OCI-LY3 (cell line): Measurements from ENCODE around the gene OSBPL2.

Experiments
- H2AFZ ChIP-seq: fragments of 200-600, 300-600 bp; shearing (Covaris generic); 2 replicates; pipeline ENCODE4 v1.6.0; 2014; ENCODE audit warnings: antibody characterized with exemption, low read depth, low read length
- H3K27ac ChIP-seq: fragments of 200-600, 300-600 bp; sonication (generic); 2 replicates; pipeline ENCODE4 v1.5.1; 2014; ENCODE audit warnings: mild to moderate bottlenecking, low read length, moderate library complexity, mixed read lengths
- H3K27me3 ChIP-seq: fragments of 200-600, 300-600 bp; sonication (generic); 2 replicates; pipeline ENCODE4 v1.6.1; 2014; ENCODE audit warnings: low read depth, low read length, mixed read lengths
- H3K36me3 ChIP-seq: fragments of 200-600, 300-600 bp; sonication (generic); replicated peaks from 2 replicates; pipeline ENCODE3; 2014; ENCODE audit warnings: low read depth, low read length, mixed read lengths
- H3K4me1 ChIP-seq: fragments of 300-600, 200-600 bp; sonication (generic); 2 replicates; pipeline ENCODE4 v1.6.1; 2014; ENCODE audit warnings: low read length, mixed read lengths
- H3K4me2 ChIP-seq: fragments of 200-600, 300-600 bp; sonication (generic); 2 replicates; pipeline ENCODE4 v1.6.1; 2014; ENCODE audit warnings: low read length, mixed read lengths
- H3K4me3 ChIP-seq: fragments of 300-600, 200-600 bp; sonication (generic); 2 replicates; pipeline ENCODE4 v1.5.1; 2014; ENCODE audit warnings: antibody characterized with exemption, mild to moderate bottlenecking, low read length, moderate library complexity
- H3K79me2 ChIP-seq: fragments of 300-600, 200-600 bp; shearing (Covaris generic); 2 replicates; pipeline ENCODE4 v1.6.1; 2014; ENCODE audit warnings: mild to moderate bottlenecking, low read length, mixed read lengths
- H3K9ac ChIP-seq: fragments of 300-600, 200-600 bp; shearing (Covaris generic); 2 replicates; pipeline ENCODE4 v1.6.0; 2014; ENCODE audit warnings: mild to moderate bottlenecking, low read length, moderate library complexity
- H3K9me3 ChIP-seq: fragments of 200-600, 300-600 bp; shearing (Covaris generic); 2 replicates; pipeline ENCODE4 v1.6.1; 2014; ENCODE audit warnings: low read length, mixed read lengths; ENCODE audit not compliant: insufficient read depth
- H4K20me1 ChIP-seq: fragments of 200-600, 300-600 bp; sonication (generic); 2 replicates; pipeline ENCODE4 v1.6.1; 2016; ENCODE audit warnings: low read length, mixed read lengths; ENCODE audit not compliant: insufficient read depth
- CTCF ChIP-seq: fragments of 200-600, 300-600 bp; sonication (generic); IDR thresholded peaks from 2 replicates; pipeline ENCODE4 v1.5.1; 2014; ENCODE audit warnings: antibody characterized with exemption, low read length, low read depth
- EZH2phosphoT487 ChIP-seq: fragments of 200-600 bp; shearing (Covaris generic); IDR thresholded peaks from 2 replicates; pipeline ENCODE4 v1.6.1; 2018; ENCODE audit warnings: antibody characterized with exemption, mixed run types, low read depth

The OSBPL2 gene

DNA sequence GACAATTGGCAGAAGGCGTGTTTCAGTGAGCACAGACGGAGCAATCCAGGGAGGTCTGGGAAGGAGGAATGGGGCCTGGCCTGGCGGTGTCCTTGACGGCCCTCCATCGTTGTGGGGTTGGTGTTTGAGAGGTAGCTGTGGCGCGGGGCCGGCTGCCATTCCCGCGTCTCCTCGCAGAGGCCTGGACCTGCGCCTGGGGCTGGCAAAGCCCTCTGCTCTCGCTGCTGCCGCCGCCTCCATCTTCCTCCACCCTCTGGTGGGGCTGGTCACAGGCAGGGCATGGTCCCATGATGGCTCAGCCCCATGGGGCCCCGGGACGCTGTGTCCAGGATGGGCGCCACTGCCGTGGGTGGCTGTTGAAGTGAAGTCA lies 7.6 kb downstream of the OSBPL2 start:
- H3K9me3 ChIP-seq: no peaks in the 10 kb centered on the region
- TF ChIP-seq CTCF: no peak
- TF ChIP-seq EZH2phosphoT487: no peak
- H3K79me2 ChIP-seq: peaks cover 69% of the 10 kb centered on the region
- no peaks in the 10 kb centered on the region for H3K27me3 ChIP-seq
- no peak overlapping the region for H3K27ac ChIP-seq
- H3K36me3 ChIP-seq: no peaks in the 10 kb centered on the region
- H4K20me1 ChIP-seq: peaks cover 70% of the 10 kb centered on the region
- H3K9ac ChIP-seq: no peak overlapping the region
- no peak overlapping the region for H3K4me3 ChIP-seq
- H3K4me2 ChIP-seq: no peak overlapping the region
- H2AFZ ChIP-seq: no peak overlapping the region
- peaks cover 8% of the 10 kb centered on the region for H3K4me1 ChIP-seq

DNA sequence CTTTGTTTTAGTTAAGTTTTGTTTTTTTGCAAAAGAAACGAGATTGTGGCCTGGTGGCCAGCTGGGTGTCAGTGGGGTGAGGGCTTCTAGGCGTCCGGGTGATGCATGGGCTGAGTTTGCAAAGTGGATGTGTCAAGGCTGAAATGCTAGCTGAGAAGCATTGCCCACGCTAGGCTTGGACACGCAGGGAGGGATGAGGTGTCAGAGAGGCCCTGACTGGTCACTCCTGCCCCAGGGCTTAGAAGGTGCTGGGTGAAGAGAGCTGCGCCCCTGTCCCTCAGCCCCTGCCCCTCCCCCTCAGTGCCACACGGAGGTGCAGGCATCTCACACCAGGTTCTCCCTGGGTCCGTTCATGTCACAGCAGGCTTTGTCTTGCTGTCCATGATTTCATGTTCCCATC lies 8.1 kb downstream of the OSBPL2 start:
- no peak for TF ChIP-seq CTCF
- TF ChIP-seq EZH2phosphoT487: no peak
- Histone ChIP-seq H3K27me3 (no peaks in the 10 kb centered on the region), H3K79me2 (peaks cover 64% of the 10 kb centered on the region), H2AFZ (no peak overlapping the region), H3K4me3 (no peak overlapping the region), H3K27ac (no peak overlapping the region), H3K4me2 (no peak overlapping the region), H3K9ac (no peak overlapping the region), H3K9me3 (no peaks in the 10 kb centered on the region), H3K36me3 (no peaks in the 10 kb centered on the region), H3K4me1 (peaks cover 8% of the 10 kb centered on the region), H4K20me1 (peaks cover 69% of the 10 kb centered on the region)

- Histone ChIP-seq H3K27me3 (no peaks in the 10 kb centered on the region), H3K4me2 (no peak overlapping the region), H3K9me3 (no peaks in the 10 kb centered on the region), H2AFZ (no peak overlapping the region), H3K4me1 (peaks cover 8% of the 10 kb centered on the region), H3K79me2 (peaks cover 62% of the 10 kb centered on the region), H3K27ac (no peak overlapping the region), H3K4me3 (no peak overlapping the region), H4K20me1 (peaks cover 66% of the 10 kb centered on the region), H3K9ac (no peak overlapping the region), H3K36me3 (no peaks in the 10 kb centered on the region)
- TF ChIP-seq CTCF: no peak
- no peak for TF ChIP-seq EZH2phosphoT487
Measured at GRCh38 chr20:62246872-62247652, 8.7 kb downstream of the OSBPL2 start.

DNA sequence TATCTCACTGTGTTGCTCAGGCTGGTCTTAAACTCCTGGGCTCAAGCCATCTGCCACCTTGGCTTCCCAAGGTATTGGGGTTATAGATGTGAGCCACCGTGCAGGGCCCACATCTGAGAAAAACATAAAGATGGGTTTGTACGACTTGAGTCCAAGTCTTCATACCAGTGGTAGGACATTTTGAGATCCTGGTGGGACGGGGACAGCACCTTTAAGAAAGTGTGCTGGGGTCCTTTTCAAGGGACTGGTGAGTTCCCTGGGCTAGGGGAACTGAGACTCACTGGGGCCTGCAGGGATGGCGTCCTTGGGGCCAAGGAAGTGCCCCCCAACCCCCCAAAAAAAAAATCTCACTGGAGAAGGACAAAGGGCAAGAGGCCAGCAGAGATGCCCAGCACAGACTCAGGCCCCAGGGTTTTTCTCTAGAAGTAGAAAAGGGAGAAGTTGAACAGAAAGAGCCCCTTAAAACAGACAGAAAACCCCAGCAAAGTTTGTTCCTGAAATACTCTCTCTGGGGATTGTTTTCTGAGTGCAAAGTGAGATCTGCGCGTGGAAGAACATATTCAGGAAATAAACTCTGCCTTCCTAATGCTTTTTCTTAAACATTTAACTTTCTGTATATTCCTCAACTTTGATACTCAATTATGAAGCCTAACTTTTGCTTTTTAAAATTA lies 10.7 kb downstream of the OSBPL2 start:
- Histone ChIP-seq H3K36me3 (no peaks in the 10 kb centered on the region), H3K27me3 (no peaks in the 10 kb centered on the region), H3K9me3 (no peaks in the 10 kb centered on the region), H3K27ac (peak overlapping the region; percentile 48), H3K4me2 (peak overlapping the region; percentile 40), H3K9ac (no peak overlapping the region), H4K20me1 (peaks cover 69% of the 10 kb centered on the region), H3K79me2 (peaks cover 56% of the 10 kb centered on the region), H3K4me3 (no peak overlapping the region), H3K4me1 (peaks cover 8% of the 10 kb centered on the region), H2AFZ (no peak overlapping the region)
- TF ChIP-seq CTCF (no peak), EZH2phosphoT487 (no peak)
